ENCODE results near the gene TTLL10. TPM values are rescaled to one million over a fixed set of nuclear protein-coding genes. Genes with fewer than 3 reads are reported as not detected.
"Not testable (repeated sequence)": the region's sequence is repeated elsewhere in the genome, so short reads cannot be mapped to it uniquely, and the experiment has no call there.

The TTLL10 gene
- total RNA-seq, 2 experiments from 2014 or later, result not detected

DNA sequence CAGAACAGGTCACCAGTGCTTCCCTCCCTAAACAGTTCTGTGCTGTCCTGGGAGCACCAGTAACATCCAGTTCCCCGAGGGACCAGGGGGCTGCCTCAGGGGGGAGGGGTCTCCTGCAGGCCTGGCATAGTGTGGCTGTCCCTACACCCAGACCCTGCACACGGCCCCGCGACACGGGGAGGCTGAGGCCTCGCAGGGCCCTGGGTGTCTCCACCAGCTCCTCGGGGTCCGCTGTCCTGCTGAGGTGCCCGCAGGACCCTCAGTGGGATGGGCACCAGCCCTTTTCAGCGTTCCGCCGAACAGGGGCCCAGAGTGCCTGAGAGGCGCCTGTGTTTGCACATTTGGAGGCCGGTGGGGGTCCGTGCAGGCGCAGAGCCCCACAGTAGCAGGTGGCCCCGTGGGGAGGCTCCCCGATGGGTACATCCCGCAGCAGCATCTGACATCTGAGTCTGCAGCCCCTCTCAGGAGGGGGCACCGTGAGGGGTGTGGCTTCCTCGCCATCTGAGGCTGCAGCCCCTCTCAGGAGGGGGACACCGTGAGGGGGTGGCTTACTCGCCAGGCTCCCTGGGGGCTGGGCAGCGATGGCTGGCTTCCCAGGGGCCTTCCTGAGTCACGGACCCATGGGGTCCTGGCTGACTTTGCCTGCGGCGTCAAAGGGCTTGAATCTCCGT lies 39.2 kb upstream of the TTLL10 start:
- POLR2A ChIA-PET, result no interaction called here
- H3K4me3 Mint-ChIP-seq, result no peak overlapping the region
- H3K9me3 Mint-ChIP-seq, result no peaks in the 10 kb centered on the region
- peaks cover 6% of the 10 kb centered on the region for H3K27me3 Mint-ChIP-seq
- H3K36me3 Mint-ChIP-seq, result no peaks in the 10 kb centered on the region
- DNase-seq (no peak), ATAC-seq (ENCODE audit: low read depth) (no peak)
- H3K27ac Mint-ChIP-seq, result no peak overlapping the region
- peaks cover 13% of the 10 kb centered on the region for H3K4me1 Mint-ChIP-seq

DNA sequence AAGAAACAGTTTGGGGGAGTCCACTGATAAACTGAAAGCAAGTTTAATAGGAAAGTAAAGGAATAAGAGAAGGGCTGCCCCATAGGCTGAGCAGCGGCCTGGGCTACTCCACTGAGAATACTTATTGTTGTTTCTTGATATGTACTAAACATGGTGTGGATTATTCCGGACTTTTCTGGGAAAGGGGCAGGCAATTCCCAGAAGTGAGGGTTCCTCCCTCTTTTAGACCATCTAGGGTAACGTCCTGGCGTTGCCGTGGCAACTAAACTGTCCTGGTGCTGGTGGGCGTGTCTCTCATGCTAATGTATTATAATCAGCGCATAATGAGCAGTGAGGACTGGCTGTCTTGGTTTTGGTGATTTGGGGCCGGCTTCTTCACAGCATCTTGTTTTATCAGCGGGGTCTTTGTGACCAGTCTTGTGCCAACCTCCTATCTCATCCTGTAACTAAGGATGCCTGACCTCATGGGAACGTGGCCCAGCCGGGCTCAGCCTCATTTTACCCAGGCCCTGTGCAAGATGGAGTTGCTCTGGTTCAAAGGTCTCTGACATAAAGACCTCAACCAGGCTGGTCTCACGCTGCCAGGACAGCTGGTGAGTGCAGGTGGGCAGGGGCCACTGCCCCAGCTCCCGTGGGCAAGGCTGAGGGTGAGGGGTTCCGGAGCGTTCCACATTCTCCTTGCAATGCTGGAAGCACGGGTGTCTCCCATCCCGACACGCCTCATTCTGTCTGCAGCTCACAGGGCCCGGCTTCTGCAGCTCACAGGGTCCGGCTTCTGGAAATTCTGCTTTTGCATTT lies 38.1 kb upstream of the TTLL10 start:
- POLR2A ChIA-PET, result interaction anchor here (1.4 to 2.2 kb wide), 2 partner anchors 21 to 115 kb away, joined by 4 to 11 read pairs; no protein-coding TSS in a partner anchor
- Mint-ChIP-seq H3K9me3 (no peaks in the 10 kb centered on the region), H3K4me3 (no peak overlapping the region), H3K36me3 (no peaks in the 10 kb centered on the region), H3K27me3 (peaks cover 6% of the 10 kb centered on the region), H3K27ac (no peak overlapping the region), H3K4me1 (peaks cover 13% of the 10 kb centered on the region)
- ATAC-seq (ENCODE audit: low read depth) (no peak), DNase-seq (no peak)

DNA sequence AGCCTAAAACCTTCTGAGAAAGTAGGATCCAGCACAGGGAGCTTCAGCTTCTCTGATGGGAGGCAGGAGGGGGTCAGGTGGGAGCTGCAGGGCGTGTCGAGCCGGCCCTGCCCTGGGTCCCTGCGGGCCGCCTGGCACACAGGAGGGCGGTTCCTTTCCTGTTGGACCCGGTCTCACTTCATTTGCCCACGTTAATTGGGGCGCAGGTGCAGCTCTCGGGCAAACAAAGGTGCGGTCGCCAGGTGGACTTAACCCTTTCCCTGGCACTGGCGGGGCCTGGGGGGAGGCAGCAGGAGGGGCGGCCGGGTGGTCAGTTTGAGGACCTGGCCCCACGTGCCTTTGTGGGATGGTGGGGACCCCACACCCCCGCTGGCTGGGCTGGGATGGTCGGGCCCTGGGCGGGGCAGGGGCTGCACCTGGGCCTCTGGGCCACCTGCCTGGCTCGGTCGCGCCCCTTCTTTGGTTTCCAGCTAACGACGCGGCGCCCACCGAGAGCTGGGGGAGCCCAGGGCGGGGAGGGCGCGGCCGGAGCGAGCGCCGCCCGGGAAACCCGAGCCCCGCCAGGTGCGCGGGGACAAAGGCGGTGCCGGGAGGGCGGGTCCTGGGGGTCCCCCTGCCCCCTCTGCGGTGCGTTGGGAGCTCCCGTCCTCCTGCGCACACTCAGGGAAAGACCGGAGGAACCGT lies 37.0 kb upstream of the TTLL10 start:
- Mint-ChIP-seq H3K27me3 (peaks cover 5% of the 10 kb centered on the region), H3K36me3 (no peaks in the 10 kb centered on the region), H3K4me3 (peak overlapping the region; percentile 47), H3K27ac (peak overlapping the region; percentile 25), H3K4me1 (peaks cover 13% of the 10 kb centered on the region), H3K9me3 (no peaks in the 10 kb centered on the region)
- ATAC-seq (ENCODE audit: low read depth) (peak; percentile 34), DNase-seq (peak; percentile 62)
- POLR2A ChIA-PET, result interaction anchor here (1.0 to 2.2 kb wide), 4 partner anchors 14 to 114 kb away, joined by 3 to 11 read pairs (median 4); no protein-coding TSS in a partner anchor

DNA sequence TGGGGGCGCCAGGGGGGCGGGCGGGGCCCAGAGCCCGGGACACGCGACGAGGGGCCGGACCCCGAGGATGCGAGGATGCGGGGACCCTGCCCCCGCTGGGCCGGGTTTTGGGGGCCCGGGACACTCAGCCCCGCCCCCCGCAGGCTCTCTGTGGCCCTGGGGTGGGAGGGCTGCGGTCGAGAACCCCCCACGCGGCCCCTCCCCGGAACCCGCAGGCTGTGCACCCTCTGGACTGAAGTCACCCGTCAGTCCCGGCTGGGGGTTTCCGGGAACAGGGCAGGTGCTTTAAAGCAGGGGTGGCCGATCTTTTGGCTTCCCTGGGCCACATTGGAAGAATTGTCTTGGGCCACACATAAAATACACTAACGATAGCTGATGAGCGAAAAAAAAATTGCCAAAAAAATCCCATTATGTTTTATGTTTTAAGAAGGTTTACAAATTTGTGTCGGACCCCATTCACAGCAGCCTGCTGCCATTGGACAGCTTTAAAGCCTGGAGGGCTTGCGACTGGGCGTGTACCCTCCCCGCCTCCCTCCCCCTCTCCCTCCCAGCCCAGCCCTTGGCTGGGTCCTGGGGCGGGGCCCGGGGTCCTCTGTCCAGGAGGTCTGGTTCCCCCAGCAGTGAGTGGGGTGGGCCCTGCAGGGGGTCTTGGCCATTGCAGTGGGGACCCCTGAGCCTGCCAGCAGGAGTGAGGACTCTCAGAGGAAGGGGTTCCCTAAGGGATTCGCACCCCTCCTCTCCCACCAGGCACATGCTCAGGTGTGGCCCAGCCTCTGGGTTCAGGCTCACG lies 36.2 kb upstream of the TTLL10 start:
- H3K4me3 Mint-ChIP-seq, result peak overlapping the region; percentile 79
- H3K4me1 Mint-ChIP-seq, result peaks cover 13% of the 10 kb centered on the region
- H3K27ac Mint-ChIP-seq, result peak overlapping the region; percentile 94
- H3K9me3 Mint-ChIP-seq, result no peaks in the 10 kb centered on the region
- POLR2A ChIA-PET, result interaction anchor here (0.7 to 2.2 kb wide), 5 partner anchors 15 to 113 kb away, joined by 3 to 11 read pairs (median 3); no protein-coding TSS in a partner anchor
- H3K27me3 Mint-ChIP-seq, result peaks cover 4% of the 10 kb centered on the region
- ATAC-seq (ENCODE audit: low read depth), result peak; percentile 73
- no peaks in the 10 kb centered on the region for H3K36me3 Mint-ChIP-seq
- peak; percentile 82 for DNase-seq

DNA sequence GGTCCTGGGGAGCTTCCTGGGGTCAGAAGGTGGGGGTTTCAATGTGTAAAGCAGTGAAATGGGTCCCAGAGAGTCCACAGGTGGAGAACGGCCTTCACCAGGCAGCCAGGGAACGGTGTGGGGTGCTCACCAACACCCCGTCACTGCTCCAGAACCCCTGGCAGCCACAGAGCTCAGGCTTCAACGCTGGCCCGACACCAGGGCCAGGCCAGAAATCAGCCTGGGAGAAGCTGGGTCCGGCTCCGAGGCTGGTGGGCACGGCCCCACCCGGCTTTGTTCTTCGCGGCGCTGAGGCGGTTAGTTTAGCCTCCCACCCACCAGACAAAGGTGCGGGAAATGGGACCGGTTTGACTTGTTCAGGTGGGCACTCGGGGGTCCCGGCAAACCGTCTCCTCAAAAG lies 33.0 kb upstream of the TTLL10 start:
- POLR2A ChIA-PET, result no interaction called here
- Mint-ChIP-seq H3K36me3 (no peaks in the 10 kb centered on the region), H3K27me3 (no peaks in the 10 kb centered on the region), H3K27ac (no peak overlapping the region), H3K4me1 (peaks cover 17% of the 10 kb centered on the region), H3K9me3 (no peaks in the 10 kb centered on the region), H3K4me3 (no peak overlapping the region)
- no peak for ATAC-seq (ENCODE audit: low read depth)
- DNase-seq, result no peak

DNA sequence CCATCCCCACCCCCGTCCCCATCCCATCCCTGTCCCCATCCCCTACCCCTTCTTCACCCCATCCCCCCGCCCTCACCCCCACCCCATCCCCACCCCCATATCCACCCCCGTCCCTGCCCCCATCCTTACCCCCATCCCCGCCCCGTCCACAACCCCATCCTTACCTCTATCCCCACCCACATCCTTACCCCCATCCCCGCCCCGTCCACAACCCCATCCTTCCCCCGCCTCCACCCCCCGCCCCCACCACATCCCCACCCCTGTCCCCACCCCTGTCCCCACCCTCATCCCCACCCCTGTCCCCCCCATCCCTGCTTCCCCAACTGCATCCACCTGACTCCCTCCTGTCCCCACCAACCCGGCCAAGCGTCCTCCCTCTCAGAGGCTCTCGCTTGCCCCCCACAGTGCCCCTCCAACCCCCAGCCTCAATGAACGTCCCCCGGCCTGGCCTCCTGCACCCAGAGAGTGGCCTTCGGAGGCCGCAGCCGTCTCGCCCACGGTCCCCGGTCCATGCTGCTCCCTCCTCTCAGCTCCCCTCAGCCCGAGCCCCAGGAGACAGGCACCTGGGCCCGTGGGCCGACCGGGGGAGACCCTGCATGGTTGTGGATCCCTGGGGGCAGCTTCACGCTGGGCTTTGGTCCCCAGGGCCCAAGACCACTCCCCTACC lies 32.3 kb upstream of the TTLL10 start:
- Mint-ChIP-seq H3K4me3 (no peak overlapping the region), H3K27me3 (no peaks in the 10 kb centered on the region), H3K4me1 (peaks cover 15% of the 10 kb centered on the region), H3K9me3 (no peaks in the 10 kb centered on the region), H3K27ac (no peak overlapping the region), H3K36me3 (no peaks in the 10 kb centered on the region)
- DNase-seq, result no peak
- ATAC-seq (ENCODE audit: low read depth), result no peak
- POLR2A ChIA-PET, result no interaction called here

DNA sequence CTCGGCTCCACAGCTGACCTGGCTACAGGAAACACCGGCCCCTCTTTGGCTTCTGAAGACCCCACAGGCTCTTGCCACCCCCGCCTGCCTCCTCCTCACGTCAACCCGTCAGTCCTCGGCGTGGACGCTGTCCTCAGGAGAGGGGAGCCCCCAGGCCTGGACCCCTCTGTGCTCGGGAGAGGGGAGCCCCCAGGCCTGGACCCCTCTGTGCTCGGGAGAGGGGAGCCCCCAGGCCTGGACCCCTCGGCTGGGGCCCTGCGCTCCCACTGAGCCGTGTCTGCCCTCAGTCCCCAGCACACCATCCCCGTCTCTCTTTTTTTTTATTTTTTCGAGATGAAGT lies 31.8 kb upstream of the TTLL10 start:
- Mint-ChIP-seq H3K9me3 (no peaks in the 10 kb centered on the region), H3K27me3 (no peaks in the 10 kb centered on the region), H3K27ac (peak overlapping the region; percentile 21), H3K36me3 (no peaks in the 10 kb centered on the region), H3K4me3 (no peak overlapping the region), H3K4me1 (peaks cover 13% of the 10 kb centered on the region)
- DNase-seq (no peak), ATAC-seq (ENCODE audit: low read depth) (no peak)
- POLR2A ChIA-PET, result no interaction called here

DNA sequence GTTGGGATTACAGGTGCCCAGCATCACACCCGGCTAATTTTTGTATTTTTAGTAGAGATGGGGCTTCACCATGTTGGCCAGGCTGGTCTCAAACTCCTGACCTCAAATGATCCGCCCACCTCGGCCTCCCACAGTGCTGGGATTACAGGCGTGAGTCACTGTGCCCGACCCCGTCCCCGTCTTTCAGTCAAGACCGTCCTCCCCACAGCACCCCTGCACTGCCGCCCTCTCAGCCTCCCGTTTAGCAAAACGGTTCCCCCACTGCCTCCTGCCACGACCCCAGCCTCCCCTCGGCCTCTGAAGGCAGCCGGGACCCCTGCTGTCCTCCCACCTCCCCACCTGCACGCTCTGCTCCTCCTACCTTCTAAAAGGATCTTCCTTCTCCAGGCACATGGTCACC lies 31.3 kb upstream of the TTLL10 start:
- DNase-seq; H3K27me3 Mint-ChIP-seq; H3K4me3 Mint-ChIP-seq; H3K36me3 Mint-ChIP-seq; ATAC-seq (ENCODE audit: low read depth); H3K9me3 Mint-ChIP-seq; POLR2A ChIA-PET: not testable (repeated sequence)
- peak overlapping the region; percentile 30 for H3K27ac Mint-ChIP-seq
- H3K4me1 Mint-ChIP-seq, result peaks cover 12% of the 10 kb centered on the region

DNA sequence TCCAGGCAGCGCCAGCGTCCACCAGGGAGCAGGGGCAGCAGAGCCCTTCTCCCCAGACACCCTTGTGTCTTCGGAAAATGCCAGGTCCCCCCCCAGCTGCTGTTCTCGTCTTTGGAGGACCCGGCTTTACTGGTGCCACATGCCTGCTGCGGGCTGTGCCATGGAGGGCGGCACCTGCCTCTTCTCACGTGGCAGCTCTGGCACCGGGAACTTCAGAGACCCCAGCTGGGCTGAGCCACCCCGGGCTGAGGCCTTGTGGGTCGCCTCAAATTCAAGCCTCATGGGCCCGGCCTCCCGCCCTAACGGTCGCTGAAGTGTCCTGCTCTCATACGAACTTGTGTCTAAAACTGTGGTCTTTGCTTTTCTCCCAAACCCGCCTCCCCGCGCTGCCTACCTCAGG lies 30.8 kb upstream of the TTLL10 start:
- POLR2A ChIA-PET, result no interaction called here
- Mint-ChIP-seq H3K9me3 (no peaks in the 10 kb centered on the region), H3K4me1 (peaks cover 10% of the 10 kb centered on the region), H3K27ac (peak overlapping the region; percentile 99), H3K36me3 (no peaks in the 10 kb centered on the region), H3K27me3 (no peaks in the 10 kb centered on the region), H3K4me3 (no peak overlapping the region)
- DNase-seq, result no peak
- no peak for ATAC-seq (ENCODE audit: low read depth)

DNA sequence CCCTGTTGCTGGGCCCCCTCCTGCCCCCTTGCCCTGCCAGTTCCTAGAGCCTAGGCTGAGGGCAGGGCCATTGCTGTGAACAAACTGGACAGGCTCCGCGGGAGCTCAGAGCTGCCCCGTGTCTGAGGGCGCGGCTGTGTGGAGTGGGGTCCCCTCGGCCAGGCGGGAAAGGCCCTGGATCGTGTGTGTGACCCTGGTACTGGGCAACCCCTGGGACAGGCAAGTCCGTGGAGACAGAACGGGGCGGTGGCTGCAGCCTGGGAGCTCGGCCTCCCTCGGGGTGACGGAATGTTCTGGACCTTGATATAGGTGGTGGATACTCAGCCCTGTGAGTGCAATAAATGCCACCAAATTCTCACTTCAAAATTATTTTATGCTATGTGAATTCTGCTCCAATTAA lies 30.0 kb upstream of the TTLL10 start:
- no peak for ATAC-seq (ENCODE audit: low read depth)
- H3K27ac Mint-ChIP-seq, result peak overlapping the region; percentile 99
- H3K4me3 Mint-ChIP-seq, result peak overlapping the region; percentile 70
- POLR2A ChIA-PET, result no interaction called here
- no peak for DNase-seq
- H3K9me3 Mint-ChIP-seq, result no peaks in the 10 kb centered on the region
- H3K4me1 Mint-ChIP-seq, result peaks cover 5% of the 10 kb centered on the region
- H3K27me3 Mint-ChIP-seq, result no peaks in the 10 kb centered on the region
- H3K36me3 Mint-ChIP-seq, result no peaks in the 10 kb centered on the region

DNA sequence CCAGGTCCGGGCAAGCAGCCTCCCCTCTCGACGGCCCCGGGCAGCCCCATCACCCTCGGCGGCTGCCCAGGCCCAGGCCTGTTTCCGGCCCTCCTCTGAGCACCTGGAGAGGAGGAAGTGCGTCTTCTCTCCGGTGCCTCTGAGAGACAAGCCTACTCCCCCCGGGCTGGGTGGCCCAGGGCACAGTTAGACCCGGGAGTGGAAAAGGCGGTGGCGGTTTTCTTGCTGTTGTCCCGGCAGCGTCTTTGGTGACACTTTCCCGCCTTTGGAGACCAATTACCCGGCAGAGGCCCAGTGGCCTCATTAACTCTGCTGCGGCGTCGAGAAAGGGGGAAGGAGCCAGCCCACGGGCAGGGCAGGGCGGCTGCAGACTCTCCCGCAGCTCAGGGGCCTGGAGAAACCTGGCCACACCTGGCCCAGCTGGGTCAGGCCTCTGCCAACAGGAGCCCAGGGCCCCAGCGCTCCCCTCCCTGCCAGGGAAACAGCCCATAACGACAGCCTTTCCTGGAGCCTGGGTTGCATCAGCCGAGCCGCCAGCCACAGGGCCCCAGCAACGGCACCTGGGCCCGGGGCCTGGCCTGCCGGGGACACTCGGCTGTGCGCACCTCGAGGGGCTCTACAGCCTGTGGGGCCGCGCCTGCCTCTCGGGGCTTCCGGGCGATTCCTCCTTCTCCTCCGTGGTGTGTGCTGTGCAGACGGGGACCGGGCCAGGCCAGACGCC lies 29.4 kb upstream of the TTLL10 start:
- Mint-ChIP-seq H3K27me3 (no peaks in the 10 kb centered on the region), H3K4me3 (peak overlapping the region; percentile 70), H3K9me3 (no peaks in the 10 kb centered on the region), H3K27ac (peak overlapping the region; percentile 99), H3K36me3 (no peaks in the 10 kb centered on the region), H3K4me1 (peaks cover 4% of the 10 kb centered on the region)
- POLR2A ChIA-PET, result interaction anchor here (0.6 to 1.2 kb wide), 5 partner anchors 11 to 44 kb away, joined by 3 to 4 read pairs (median 3); partner anchors contain the start of gene TTLL10
- peak; percentile 94 for ATAC-seq (ENCODE audit: low read depth)
- DNase-seq, result peak; percentile 77

All from activated naive CD8-positive, alpha-beta T cell treated with anti-CD3 and anti-CD28 coated beads, Interleukin-2, amount 10 ng/mL, durations not matched to agents 7 days and 5 days (primary cell).